HL-60 (cell line): ENCODE results near the gene UBE2K.

Experiments
- CTCF ChIP-seq: IDR thresholded peaks from one replicate; pipeline ENCODE4 v1.5.1; 2011; ENCODE audit warnings: low read length, control low read depth, inconsistent platforms; ENCODE audit not compliant: insufficient read depth
- POLR2AphosphoS5 ChIP-seq: IDR thresholded peaks from 2 replicates; pipeline ENCODE4 v1.6.1; 2012; ENCODE audit warnings: low read depth
- TF ChIP-seq, protein P1 (sequence below): IDR thresholded peaks from 2 replicates; pipeline ENCODE4 v1.6.1; 2012; ENCODE audit warnings: low read depth; ENCODE audit not compliant: insufficient replicate concordance

- TF ChIP-seq, protein P1, sequence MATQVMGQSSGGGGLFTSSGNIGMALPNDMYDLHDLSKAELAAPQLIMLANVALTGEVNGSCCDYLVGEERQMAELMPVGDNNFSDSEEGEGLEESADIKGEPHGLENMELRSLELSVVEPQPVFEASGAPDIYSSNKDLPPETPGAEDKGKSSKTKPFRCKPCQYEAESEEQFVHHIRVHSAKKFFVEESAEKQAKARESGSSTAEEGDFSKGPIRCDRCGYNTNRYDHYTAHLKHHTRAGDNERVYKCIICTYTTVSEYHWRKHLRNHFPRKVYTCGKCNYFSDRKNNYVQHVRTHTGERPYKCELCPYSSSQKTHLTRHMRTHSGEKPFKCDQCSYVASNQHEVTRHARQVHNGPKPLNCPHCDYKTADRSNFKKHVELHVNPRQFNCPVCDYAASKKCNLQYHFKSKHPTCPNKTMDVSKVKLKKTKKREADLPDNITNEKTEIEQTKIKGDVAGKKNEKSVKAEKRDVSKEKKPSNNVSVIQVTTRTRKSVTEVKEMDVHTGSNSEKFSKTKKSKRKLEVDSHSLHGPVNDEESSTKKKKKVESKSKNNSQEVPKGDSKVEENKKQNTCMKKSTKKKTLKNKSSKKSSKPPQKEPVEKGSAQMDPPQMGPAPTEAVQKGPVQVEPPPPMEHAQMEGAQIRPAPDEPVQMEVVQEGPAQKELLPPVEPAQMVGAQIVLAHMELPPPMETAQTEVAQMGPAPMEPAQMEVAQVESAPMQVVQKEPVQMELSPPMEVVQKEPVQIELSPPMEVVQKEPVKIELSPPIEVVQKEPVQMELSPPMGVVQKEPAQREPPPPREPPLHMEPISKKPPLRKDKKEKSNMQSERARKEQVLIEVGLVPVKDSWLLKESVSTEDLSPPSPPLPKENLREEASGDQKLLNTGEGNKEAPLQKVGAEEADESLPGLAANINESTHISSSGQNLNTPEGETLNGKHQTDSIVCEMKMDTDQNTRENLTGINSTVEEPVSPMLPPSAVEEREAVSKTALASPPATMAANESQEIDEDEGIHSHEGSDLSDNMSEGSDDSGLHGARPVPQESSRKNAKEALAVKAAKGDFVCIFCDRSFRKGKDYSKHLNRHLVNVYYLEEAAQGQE, result no peak
- TF ChIP-seq CTCF (no peak), POLR2AphosphoS5 (no peak)
These were observed 58.2 kb downstream of the UBE2K start for GRCh38 chr4:39756159-39756558.
